IMR-90 (cell line): ENCODE results near the gene IL4. TPM values are rescaled to one million over a fixed set of nuclear protein-coding genes. Genes with fewer than 3 reads are reported as not detected.

Experiments
- ATAC-seq: fragments of 200-7000 bp; cut with Tn5 transposase; 2 replicates; pipeline ENCODE4 v1.9.1; 2020; ENCODE audit warnings: low read depth, mild to moderate bottlenecking, moderate library complexity
- BruUV-seq: library from RNA; stranded (reverse); fragments of 400-500 nt; replicated peaks from 2 replicates; lab custom pipeline; 2021; lab: Mats Ljungman, UMichigan
- CTCF ChIA-PET: fragments of 300-600 bp; formaldehyde crosslinking; extraction: SDS; loops from one replicate; lab custom pipeline; 2021; ENCODE audit warnings: antibody characterized with exemption; lab: Yijun Ruan, JAX
- POLR2A ChIA-PET: fragments of 300-600 bp; sonication (Branson Sonifier 250); formaldehyde crosslinking; loops from one replicate; lab custom pipeline; 2022; ENCODE audit warnings: antibody characterized with exemption; ENCODE audit not compliant: unreplicated experiment; lab: Charles Lee
- DNase-seq: peaks from one replicate; pipeline ENCODE4 v3.0.0; 2013
- H2AFZ ChIP-seq: replicated peaks from 2 replicates; pipeline ENCODE3; 2013; ENCODE audit warnings: low read length, mild to moderate bottlenecking; ENCODE audit not compliant: poor library complexity
- H2AK5ac ChIP-seq: 2 replicates; pipeline ENCODE4 v1.6.1; 2013; ENCODE audit warnings: low read depth, low read length, inconsistent platforms
- H2AK9ac ChIP-seq: replicated peaks from 2 replicates; pipeline ENCODE3; 2013; ENCODE audit warnings: mild to moderate bottlenecking, low read depth, low read length, moderate library complexity; ENCODE audit not compliant: poor library complexity
- H2BK120ac ChIP-seq: 2 replicates; pipeline ENCODE4 v1.6.1; 2013; ENCODE audit warnings: low read depth, low read length, inconsistent platforms
- H2BK15ac ChIP-seq: 3 replicates; pipeline ENCODE4 v1.6.1; 2013; ENCODE audit warnings: low read depth, low read length, inconsistent platforms
- H2BK20ac ChIP-seq: 2 replicates; pipeline ENCODE4 v1.6.1; 2013; ENCODE audit warnings: low read depth, mild to moderate bottlenecking, inconsistent platforms, low read length, moderate library complexity
- H2BK5ac ChIP-seq: 2 replicates; pipeline ENCODE4 v1.6.1; 2013; ENCODE audit warnings: mild to moderate bottlenecking, low read depth, low read length, inconsistent platforms; ENCODE audit not compliant: poor library complexity, severe bottlenecking
- H3K14ac ChIP-seq: replicated peaks from 2 replicates; pipeline ENCODE4 v1.6.1; 2013; ENCODE audit warnings: low read depth, low read length, inconsistent platforms
- H3K18ac ChIP-seq: 2 replicates; pipeline ENCODE4 v1.6.1; 2013; ENCODE audit warnings: low read depth, low read length, control low read depth
- H3K23ac ChIP-seq: 2 replicates; pipeline ENCODE4 v1.6.1; 2013; ENCODE audit warnings: low read depth, low read length, inconsistent platforms
- H3K27ac ChIP-seq: 2 replicates; pipeline ENCODE4 v1.5.1; 2013; ENCODE audit warnings: mild to moderate bottlenecking, control low read depth, low read length; ENCODE audit not compliant: insufficient read depth
- H3K27me3 ChIP-seq: 2 replicates; pipeline ENCODE4 v1.6.1; 2013; ENCODE audit warnings: low read length; ENCODE audit not compliant: control insufficient read depth, insufficient read depth
- H3K36me3 ChIP-seq: 2 replicates; pipeline ENCODE4 v1.6.1; 2013; ENCODE audit warnings: low read length, mixed read lengths; ENCODE audit not compliant: control insufficient read depth, insufficient read depth
- H3K4ac ChIP-seq: 2 replicates; pipeline ENCODE4 v1.6.1; 2013; ENCODE audit warnings: low read depth, low read length, inconsistent platforms
- H3K4me1 ChIP-seq: 2 replicates; pipeline ENCODE4 v1.6.1; 2013; ENCODE audit warnings: low read length, mixed read lengths; ENCODE audit not compliant: control insufficient read depth, insufficient read depth
- H3K4me2 ChIP-seq: 2 replicates; pipeline ENCODE4 v1.6.1; 2013; ENCODE audit warnings: low read depth, mild to moderate bottlenecking, control low read depth, low read length, moderate library complexity
- H3K4me3 ChIP-seq: 2 replicates; pipeline ENCODE4 v1.5.1; 2013; ENCODE audit warnings: low read depth, mild to moderate bottlenecking, control low read depth, low read length, moderate library complexity; ENCODE audit not compliant: insufficient read depth
- H3K56ac ChIP-seq: 2 replicates; pipeline ENCODE4 v1.6.1; 2013; ENCODE audit warnings: low read length, inconsistent platforms; ENCODE audit not compliant: insufficient read depth; ENCODE audit errors: extremely low read depth
- H3K79me1 ChIP-seq, 2 experiments: 2 replicates each; pipeline ENCODE4 v1.6.1; 2013; ENCODE audit warnings: low read length in 2 of 2, inconsistent platforms in 1 of 2, low read depth in 1 of 2
- H3K9ac ChIP-seq: 2 replicates; pipeline ENCODE4 v1.6.1; 2013; ENCODE audit warnings: low read depth, low read length, control low read depth
- H3K9me1 ChIP-seq: 2 replicates; pipeline ENCODE4 v1.6.1; 2013; ENCODE audit warnings: low read length, inconsistent platforms; ENCODE audit not compliant: insufficient read depth
- H3K9me3 ChIP-seq: 2 replicates; pipeline ENCODE4 v1.6.1; 2013; ENCODE audit warnings: low read length; ENCODE audit not compliant: control insufficient read depth, insufficient read depth
- H4K20me1 ChIP-seq: 2 replicates; pipeline ENCODE4 v1.6.1; 2013; ENCODE audit warnings: low read length, inconsistent platforms; ENCODE audit not compliant: insufficient read depth
- H4K5ac ChIP-seq: 2 replicates; pipeline ENCODE4 v1.6.1; 2013; ENCODE audit warnings: mild to moderate bottlenecking, low read depth, low read length, control low read depth
- H4K8ac ChIP-seq, 2 experiments: 2 replicates each; pipeline ENCODE4 v1.6.1; 2013; ENCODE audit warnings: low read depth in 2 of 2, low read length in 2 of 2, control low read depth in 1 of 2, inconsistent platforms in 1 of 2
- H4K91ac ChIP-seq: 2 replicates; pipeline ENCODE4 v1.6.1; 2013; ENCODE audit warnings: low read depth, low read length, inconsistent platforms; ENCODE audit not compliant: insufficient read depth
- CEBPB ChIP-seq: IDR thresholded peaks from 2 replicates; pipeline ENCODE4 v1.6.1; 2012; ENCODE audit warnings: low read depth, low read length, improper control_type of control experiment
- CHD1 ChIP-seq: IDR thresholded peaks from 2 replicates; pipeline ENCODE4 v1.6.1; 2012; ENCODE audit warnings: low read depth, low read length, improper control_type of control experiment
- FOS ChIP-seq: fragments of 150-350 bp; IDR thresholded peaks from 2 replicates; pipeline ENCODE4 v1.6.1; 2016; ENCODE audit warnings: low read depth, low read length
- MAFK ChIP-seq: IDR thresholded peaks from 2 replicates; pipeline ENCODE4 v1.6.1; 2012; ENCODE audit warnings: low read depth, low read length, improper control_type of control experiment
- MAZ ChIP-seq: IDR thresholded peaks from 2 replicates; pipeline ENCODE4 v1.6.1; 2012; ENCODE audit warnings: low read depth, mild to moderate bottlenecking, low read length, improper control_type of control experiment, moderate library complexity, borderline replicate concordance
- MXI1 ChIP-seq: IDR thresholded peaks from 2 replicates; pipeline ENCODE4 v1.6.1; 2012; ENCODE audit warnings: low read depth, mild to moderate bottlenecking, low read length, moderate library complexity, borderline replicate concordance
- NFE2L2 ChIP-seq: fragments of 150-350 bp; IDR thresholded peaks from 2 replicates; pipeline ENCODE4 v1.6.1; 2016; ENCODE audit warnings: low read depth, mild to moderate bottlenecking, low read length
- POLR2A ChIP-seq: IDR thresholded peaks from 2 replicates; pipeline ENCODE4 v1.6.1; 2012; ENCODE audit warnings: mild to moderate bottlenecking, low read depth, low read length
- RCOR1 ChIP-seq: IDR thresholded peaks from 2 replicates; pipeline ENCODE4 v1.6.1; 2012; ENCODE audit warnings: mild to moderate bottlenecking, low read length, improper control_type of control experiment; ENCODE audit not compliant: insufficient replicate concordance
- RFX5 ChIP-seq: IDR thresholded peaks from 2 replicates; pipeline ENCODE4 v1.8.0; 2012; ENCODE audit warnings: low read depth, mild to moderate bottlenecking, low read length, moderate library complexity
- SMC3 ChIP-seq: fragments of 150-350 bp; IDR thresholded peaks from 2 replicates; pipeline ENCODE4 v1.6.1; 2016; ENCODE audit warnings: low read depth, mild to moderate bottlenecking, antibody characterized with exemption, low read length, moderate library complexity
- WGBS, 2 experiments: methylation state at CpG; one replicate each; pipeline versions ENCODE4 v1.1.5 to v1.1.7; 2013; ENCODE audit warnings: missing lambda C conversion rate in 2 of 2; ENCODE audit not compliant: insufficient read length in 1 of 2; ENCODE audit errors: extremely low coverage in 2 of 2; 5-methylcytosine and 5-hydroxymethylcytosine counted together
- dilution Hi-C: fragments of 300-500 bp; cut with HindIII; formaldehyde crosslinking; loops from one replicate; pipeline ENCODE4 v1.14.3; 2018; ENCODE audit warnings: low sequenced_read_pairs; ENCODE audit not compliant: unreplicated experiment
- in situ Hi-C: fragments of 300-500 bp; cut with MboI; formaldehyde crosslinking; loops from 3 replicates; pipeline ENCODE4 v1.14.3; 2019; ENCODE audit warnings: low sequenced_read_pairs, inconsistent platforms, mixed read lengths
- intact Hi-C: fragments of 100-400 bp; cut with micrococcal nuclease; formaldehyde crosslinking; loops from 2 replicates; pipeline ENCODE4 v1.10.0; 2022
- polyA plus RNA-seq, 3 experiments: library from polyadenylated mRNA; depleted of rRNA; stranded (reverse); fragments of >200 nt; gene quantifications; 2 replicates each; pipeline ENCODE4 v1.2.3, GENCODE V29; 2012; ENCODE audit warnings: low replicate concordance in 1 of 3
- total RNA-seq: library from RNA; depleted of rRNA; stranded (reverse); fragments of >200 nt; gene quantifications from 2 replicates; pipeline ENCODE4 v1.2.3, GENCODE V29; 2012
- TF ChIP-seq, protein P1 (sequence below): fragments of 150-350 bp; IDR thresholded peaks from 2 replicates; pipeline ENCODE4 v1.6.1; 2017; ENCODE audit warnings: mild to moderate bottlenecking, antibody characterized with exemption, low read length, low read depth

IL4 gene
- total and polyA plus RNA-seq, 2 of the 4 experiments (the other 2 are of a cell fraction): not detected

DNA sequence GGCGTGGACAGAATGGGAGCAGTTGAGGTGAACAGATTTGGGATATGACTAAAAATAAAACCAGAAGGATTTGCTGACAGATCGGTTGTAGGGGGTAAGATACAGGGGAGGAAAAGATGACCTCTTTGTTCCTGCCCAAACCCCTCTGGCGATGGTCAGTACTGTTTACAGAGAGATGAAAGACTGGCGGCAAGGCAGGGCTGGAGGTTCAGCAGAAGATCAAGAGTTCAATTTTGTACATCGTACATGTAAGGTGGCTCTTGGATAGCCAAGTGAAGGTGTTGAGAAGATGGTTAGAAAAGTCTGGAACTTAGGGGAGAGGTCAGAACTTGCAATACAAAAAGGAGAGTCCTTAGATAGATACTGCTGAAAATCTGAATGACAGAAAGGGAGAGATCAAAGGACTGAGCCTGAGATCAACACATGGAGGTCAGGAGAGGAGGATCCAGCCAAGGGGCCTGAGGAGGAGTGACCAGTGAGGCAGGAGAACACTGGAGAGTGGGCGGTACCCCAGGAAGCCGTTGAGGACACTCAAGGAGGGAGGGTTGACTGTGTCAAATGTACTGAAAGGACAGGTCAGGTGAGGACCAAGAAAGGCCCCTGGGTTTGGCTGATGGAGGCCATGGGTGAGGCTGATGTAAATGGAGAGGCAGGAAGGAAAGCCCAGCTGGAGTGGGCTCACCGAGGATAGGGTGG, 7.1 kb downstream of the IL4 start:
- WGBS, 2 experiments: 74% methylated on average over 5 of the region's 8 CpGs; no CpG with 5 or more reads in 1 of the 2 experiments
- H3K27me3 ChIP-seq: no peaks in the 10 kb centered on the region
- DNase-seq (no peak), ATAC-seq (no peak)
- no peak overlapping the region for H2BK15ac ChIP-seq
- in situ Hi-C loops: no loop called here
- H2AFZ ChIP-seq: no peak overlapping the region
- H4K91ac ChIP-seq: no peak overlapping the region
- H3K14ac ChIP-seq: no peak overlapping the region
- no peak overlapping the region for H4K5ac ChIP-seq
- H2BK5ac ChIP-seq: no peak overlapping the region
- no peaks in the 10 kb centered on the region for H3K9me3 ChIP-seq
- no peak overlapping the region for H3K4me3 ChIP-seq
- no peak overlapping the region for H4K8ac ChIP-seq
- H3K4me1 ChIP-seq: peaks cover 6% of the 10 kb centered on the region
- H3K79me1 ChIP-seq: no peaks in the 10 kb centered on the region
- no peak overlapping the region for H2AK9ac ChIP-seq
- no peak overlapping the region for H3K4ac ChIP-seq
- no peak overlapping the region for H2AK5ac ChIP-seq
- no peak for TF ChIP-seq NFE2L2
- no peak for TF ChIP-seq RFX5
- TF ChIP-seq FOS: no peak
- TF ChIP-seq MAFK: no peak
- TF ChIP-seq SMC3: no peak
- TF ChIP-seq RCOR1: no peak
- TF ChIP-seq, protein P1, sequence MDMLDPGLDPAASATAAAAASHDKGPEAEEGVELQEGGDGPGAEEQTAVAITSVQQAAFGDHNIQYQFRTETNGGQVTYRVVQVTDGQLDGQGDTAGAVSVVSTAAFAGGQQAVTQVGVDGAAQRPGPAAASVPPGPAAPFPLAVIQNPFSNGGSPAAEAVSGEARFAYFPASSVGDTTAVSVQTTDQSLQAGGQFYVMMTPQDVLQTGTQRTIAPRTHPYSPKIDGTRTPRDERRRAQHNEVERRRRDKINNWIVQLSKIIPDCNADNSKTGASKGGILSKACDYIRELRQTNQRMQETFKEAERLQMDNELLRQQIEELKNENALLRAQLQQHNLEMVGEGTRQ: no peak
- TF ChIP-seq MXI1: no peak
- TF ChIP-seq POLR2A: no peak
- no peak for TF ChIP-seq CHD1
- no peak for TF ChIP-seq CEBPB
- no peak for TF ChIP-seq MAZ
- no peak overlapping the region for H2BK120ac ChIP-seq
- H3K9ac ChIP-seq: no peak overlapping the region
- no peak overlapping the region for H3K4me2 ChIP-seq
- H3K36me3 ChIP-seq: no peaks in the 10 kb centered on the region
- H3K9me1 ChIP-seq: peaks cover 18% of the 10 kb centered on the region
- no peak overlapping the region for H3K27ac ChIP-seq
- H3K56ac ChIP-seq: no peak overlapping the region
- dilution Hi-C loops: no loop called here
- intact Hi-C loops: no loop called here
- H4K20me1 ChIP-seq: no peaks in the 10 kb centered on the region
- no peak overlapping the region for H3K18ac ChIP-seq
- H2BK20ac ChIP-seq: no peak overlapping the region
- POLR2A ChIA-PET: no interaction called here
- CTCF ChIA-PET: no interaction called here
- BruUV-seq: no TSS peak
- H3K23ac ChIP-seq: no peak overlapping the region
